Measurements from ENCODE around the gene SPA17. TPM values are rescaled to one million over a fixed set of nuclear protein-coding genes. Genes with fewer than 3 reads are reported as not detected.

Gene SPA17
- total and polyA plus RNA-seq, 5 donors = 2.3 to 7.9 (median 3.1) TPM

DNA sequence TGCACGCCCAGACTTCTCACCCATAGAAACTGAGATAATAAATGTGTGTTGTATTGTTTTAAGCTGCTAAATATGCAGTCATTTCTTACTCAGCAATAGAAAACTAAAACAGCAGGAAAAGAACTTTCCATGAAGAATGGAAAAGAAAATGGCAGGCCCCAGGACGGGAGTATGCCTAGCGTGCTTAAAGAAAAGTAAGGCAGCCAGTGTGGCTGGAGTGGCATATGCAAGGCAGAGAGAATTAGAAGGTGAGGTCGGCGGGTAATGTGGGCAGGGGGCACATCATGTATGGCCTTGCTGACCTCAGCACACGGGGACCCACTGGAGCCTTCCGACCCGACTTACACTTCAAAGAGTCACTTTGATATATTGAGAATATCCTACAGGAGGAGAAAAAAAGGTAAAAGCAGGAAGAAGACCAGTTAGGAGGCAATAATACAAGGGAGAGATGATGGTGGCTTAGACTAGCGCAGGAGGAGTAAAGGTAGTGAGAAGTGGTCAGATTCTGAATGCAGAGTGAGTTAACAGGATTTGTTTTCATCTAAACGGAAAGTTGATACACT is 30.6 kb upstream of the SPA17 start:
- Histone ChIP-seq H3K4me1 (ENCODE audit: control insufficient read depth, insufficient read depth, low read length) (no peaks in the 10 kb centered on the region), H3K27ac (ENCODE audit: low read length) (no peak overlapping the region), H3K9me3 (ENCODE audit: control insufficient read depth, low read length) (no peaks in the 10 kb centered on the region), H3K27me3 (ENCODE audit: control insufficient read depth, insufficient read depth) (no peaks in the 10 kb centered on the region), H3K4me3 (ENCODE audit: low read length) (no peak overlapping the region)
- DNase-seq = no peak
- ATAC-seq = no peak
- 85% methylated on average over 10 of the region's 10 CpGs for WGBS
- intact Hi-C loops (cut with DNase I) = no loop called here

DNA sequence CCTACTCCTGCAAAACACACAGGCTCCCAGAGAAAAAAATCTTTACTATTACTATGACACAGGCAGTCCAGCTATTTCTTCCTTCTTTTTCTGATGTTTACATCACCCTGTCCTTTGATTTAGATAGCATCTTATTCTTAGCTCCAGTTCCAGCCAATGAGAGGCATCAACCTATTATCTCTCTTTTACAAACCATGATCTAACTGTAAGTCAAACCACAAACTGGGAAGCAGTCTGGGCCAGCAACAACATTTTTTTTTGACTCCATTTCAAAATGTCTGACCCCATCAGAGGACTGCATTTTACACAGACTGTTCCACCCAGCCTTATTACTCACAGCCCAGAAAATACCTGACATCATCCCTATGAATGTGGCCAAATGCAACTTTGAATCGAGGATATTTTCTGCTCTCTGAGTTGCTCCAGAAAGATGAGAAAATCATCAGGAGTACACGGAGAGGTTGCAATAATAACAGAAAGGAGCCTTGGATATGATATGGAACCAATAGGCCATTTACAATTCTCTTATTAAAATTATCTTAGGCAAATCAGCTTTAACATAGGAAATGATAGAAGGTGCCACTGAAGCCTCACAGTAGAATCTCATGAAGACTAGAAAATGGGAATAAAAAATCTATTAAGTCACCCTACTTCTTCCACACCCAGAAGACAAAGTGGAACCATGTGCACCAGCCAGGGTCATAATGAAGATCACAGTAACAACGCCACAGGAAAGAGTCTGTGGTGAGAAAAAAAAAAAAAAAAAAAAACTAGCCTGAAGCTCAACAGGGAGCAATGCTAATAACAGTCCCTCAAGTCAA is 29.9 kb upstream of the SPA17 start:
- Histone ChIP-seq H3K4me3 (ENCODE audit: low read length) (no peak overlapping the region), H3K9me3 (ENCODE audit: control insufficient read depth, low read length) (no peaks in the 10 kb centered on the region), H3K27ac (ENCODE audit: low read length) (no peak overlapping the region), H3K27me3 (ENCODE audit: control insufficient read depth, insufficient read depth) (no peaks in the 10 kb centered on the region), H3K4me1 (ENCODE audit: control insufficient read depth, insufficient read depth, low read length) (no peaks in the 10 kb centered on the region)
- WGBS = 27% methylated on average over 3 of the region's 3 CpGs
- ATAC-seq (peak in 1 of 2 donors; percentile 77), DNase-seq (no peak)
- intact Hi-C loops (cut with DNase I) = no loop called here

- H3K9me3 ChIP-seq (ENCODE audit: control insufficient read depth, low read length) = no peaks in the 10 kb centered on the region
- H3K27me3 ChIP-seq (ENCODE audit: control insufficient read depth, insufficient read depth) = no peaks in the 10 kb centered on the region
- peak; percentile 40 to 66 (median 57) for DNase-seq
- H3K27ac ChIP-seq (ENCODE audit: low read length) = no peak overlapping the region
- peak; percentile 81 to 82 for ATAC-seq
- WGBS = 20% methylated on average over 16 of the region's 16 CpGs
- peak overlapping the region; percentile 35 for H3K4me3 ChIP-seq (ENCODE audit: low read length)
- intact Hi-C loops (cut with DNase I) = no loop called here
- H3K4me1 ChIP-seq (ENCODE audit: control insufficient read depth, insufficient read depth, low read length) = no peaks in the 10 kb centered on the region
These were observed 29.1 kb upstream of the SPA17 start for GRCh38 chr11:124644426-124645280.

- Histone ChIP-seq H3K4me1 (ENCODE audit: control insufficient read depth, insufficient read depth, low read length) (no peaks in the 10 kb centered on the region), H3K27ac (ENCODE audit: low read length) (no peak overlapping the region), H3K27me3 (ENCODE audit: control insufficient read depth, insufficient read depth) (no peaks in the 10 kb centered on the region), H3K4me3 (ENCODE audit: low read length) (no peak overlapping the region), H3K9me3 (ENCODE audit: control insufficient read depth, low read length) (no peaks in the 10 kb centered on the region)
- ATAC-seq (no peak), DNase-seq (no peak)
- intact Hi-C loops (cut with DNase I) = no loop called here
- WGBS = 80% methylated on average over 3 of the region's 3 CpGs
These were observed 27.6 kb upstream of the SPA17 start for GRCh38 chr11:124646148-124646547.

GRCh38 chr11:124648610-124649009 is 25.1 kb upstream of the SPA17 start:
- 59% methylated on average over 6 of the region's 6 CpGs for WGBS
- no peaks in the 10 kb centered on the region for H3K9me3 ChIP-seq (ENCODE audit: control insufficient read depth, low read length)
- no peak overlapping the region for H3K27ac ChIP-seq (ENCODE audit: low read length)
- H3K4me3 ChIP-seq (ENCODE audit: low read length) = no peak overlapping the region
- no peak for DNase-seq
- no peaks in the 10 kb centered on the region for H3K27me3 ChIP-seq (ENCODE audit: control insufficient read depth, insufficient read depth)
- H3K4me1 ChIP-seq (ENCODE audit: control insufficient read depth, insufficient read depth, low read length) = no peaks in the 10 kb centered on the region
- intact Hi-C loops (cut with DNase I) = no loop called here
- ATAC-seq = no peak

DNA sequence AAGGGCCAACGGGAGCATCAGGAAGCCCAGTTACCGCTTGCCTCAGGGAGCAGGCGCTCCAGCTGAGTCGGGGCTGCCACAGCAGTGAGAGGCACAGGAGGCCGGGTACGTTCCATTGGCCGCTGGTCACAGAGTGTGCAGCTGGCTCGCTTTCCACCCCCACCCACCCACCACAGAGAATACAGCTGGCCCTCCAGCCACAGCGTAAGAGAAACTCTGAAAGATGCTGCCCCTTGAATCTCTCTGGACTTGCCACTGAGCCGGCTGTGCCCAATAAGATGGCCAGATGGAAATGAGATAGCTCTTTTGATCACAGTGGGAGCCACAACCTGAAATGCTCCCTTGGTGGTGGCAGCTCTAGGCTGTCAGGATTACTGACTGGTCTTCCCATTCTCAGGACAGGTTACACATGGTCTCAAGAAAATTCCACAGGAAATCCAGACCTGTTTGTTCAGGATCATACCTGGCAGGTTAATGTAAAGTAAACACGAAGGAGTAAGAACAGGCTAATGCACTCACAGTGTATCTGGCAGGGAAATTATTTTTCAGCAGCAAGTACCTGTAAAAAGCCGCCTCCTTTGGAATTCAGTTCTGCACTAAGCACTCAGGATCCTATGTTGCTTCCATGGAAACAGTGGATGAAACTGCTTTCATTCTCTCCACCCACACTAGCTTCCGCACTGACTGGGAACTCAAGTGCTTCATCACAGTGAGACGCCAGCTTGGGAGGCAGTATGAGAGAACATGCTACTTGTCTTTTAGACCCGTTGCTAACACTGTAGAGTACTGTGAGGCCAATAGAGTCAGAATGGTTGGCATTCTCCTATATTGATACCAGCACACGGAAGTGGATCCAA is 16.7 kb upstream of the SPA17 start:
- no peak for ATAC-seq
- 67% methylated on average over 16 of the region's 16 CpGs for WGBS
- intact Hi-C loops (cut with DNase I) = no loop called here
- H3K4me3 ChIP-seq (ENCODE audit: low read length) = no peak overlapping the region
- H3K27me3 ChIP-seq (ENCODE audit: control insufficient read depth, insufficient read depth) = no peaks in the 10 kb centered on the region
- H3K9me3 ChIP-seq (ENCODE audit: control insufficient read depth, low read length) = no peaks in the 10 kb centered on the region
- no peak overlapping the region for H3K27ac ChIP-seq (ENCODE audit: low read length)
- DNase-seq = no peak
- H3K4me1 ChIP-seq (ENCODE audit: control insufficient read depth, insufficient read depth, low read length) = no peaks in the 10 kb centered on the region

- intact Hi-C loops (cut with DNase I) = no loop called here
- 81% methylated on average over 5 of the region's 5 CpGs for WGBS
- H3K27ac ChIP-seq (ENCODE audit: low read length) = no peak overlapping the region
- DNase-seq (no peak), ATAC-seq (no peak)
- no peaks in the 10 kb centered on the region for H3K9me3 ChIP-seq (ENCODE audit: control insufficient read depth, low read length)
- H3K27me3 ChIP-seq (ENCODE audit: control insufficient read depth, insufficient read depth) = no peaks in the 10 kb centered on the region
- no peak overlapping the region for H3K4me3 ChIP-seq (ENCODE audit: low read length)
- no peaks in the 10 kb centered on the region for H3K4me1 ChIP-seq (ENCODE audit: control insufficient read depth, insufficient read depth, low read length)
These were observed 15.8 kb upstream of the SPA17 start for GRCh38 chr11:124657904-124658303.

DNA sequence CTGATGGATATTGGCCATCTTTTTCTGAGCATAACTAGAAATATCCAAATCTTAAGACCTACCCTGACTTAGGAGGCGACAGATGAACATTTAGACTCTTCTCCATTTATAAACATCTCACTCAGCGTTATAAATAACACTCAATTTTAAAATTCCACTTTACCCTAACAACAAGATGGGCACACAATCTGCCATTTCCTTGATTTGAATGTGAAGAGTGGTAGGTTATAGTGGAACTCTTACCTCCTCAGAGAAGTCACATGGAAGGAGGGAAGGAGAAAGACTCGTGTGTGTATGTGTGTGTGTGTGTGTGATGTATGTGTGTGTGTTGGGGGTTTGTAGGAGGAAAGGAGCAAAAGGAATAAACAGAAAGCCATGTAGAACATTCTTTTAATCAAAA is 15.2 kb upstream of the SPA17 start:
- ATAC-seq (no peak), DNase-seq (no peak)
- Histone ChIP-seq H3K9me3 (ENCODE audit: control insufficient read depth, low read length) (no peaks in the 10 kb centered on the region), H3K4me1 (ENCODE audit: control insufficient read depth, insufficient read depth, low read length) (no peaks in the 10 kb centered on the region), H3K27me3 (ENCODE audit: control insufficient read depth, insufficient read depth) (no peaks in the 10 kb centered on the region), H3K4me3 (ENCODE audit: low read length) (no peak overlapping the region), H3K27ac (ENCODE audit: low read length) (no peak overlapping the region)
- WGBS = 90% methylated on average over 3 of the region's 3 CpGs
- intact Hi-C loops (cut with DNase I) = no loop called here

DNA sequence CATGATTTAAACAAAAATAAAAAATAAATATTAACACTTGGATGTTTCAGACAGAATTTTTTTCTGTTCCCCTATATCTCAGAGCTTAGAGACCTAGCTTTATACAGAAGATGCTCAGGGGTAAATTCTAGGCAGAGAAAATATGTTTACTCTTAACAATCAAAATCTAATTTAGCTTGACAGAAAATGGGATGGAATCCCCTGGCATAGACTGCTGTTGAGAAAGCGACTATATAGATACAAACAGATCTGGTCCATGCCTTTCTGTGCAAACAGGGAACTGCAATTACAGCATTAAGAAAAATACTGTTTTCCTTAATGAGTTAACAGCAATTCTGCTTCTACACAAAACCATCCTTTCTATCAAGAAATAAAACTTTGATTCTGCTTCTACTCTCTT is 14.7 kb upstream of the SPA17 start:
- no peaks in the 10 kb centered on the region for H3K4me1 ChIP-seq (ENCODE audit: control insufficient read depth, insufficient read depth, low read length)
- ATAC-seq = no peak
- no peak overlapping the region for H3K4me3 ChIP-seq (ENCODE audit: low read length)
- H3K27ac ChIP-seq (ENCODE audit: low read length) = no peak overlapping the region
- no peak for DNase-seq
- H3K9me3 ChIP-seq (ENCODE audit: control insufficient read depth, low read length) = no peaks in the 10 kb centered on the region
- WGBS = 94% methylated on average over 1 of the region's 1 CpG
- intact Hi-C loops (cut with DNase I) = no loop called here
- no peaks in the 10 kb centered on the region for H3K27me3 ChIP-seq (ENCODE audit: control insufficient read depth, insufficient read depth)

- Histone ChIP-seq H3K4me3 (ENCODE audit: low read length) (no peak overlapping the region), H3K27ac (ENCODE audit: low read length) (no peak overlapping the region), H3K4me1 (ENCODE audit: control insufficient read depth, insufficient read depth, low read length) (no peaks in the 10 kb centered on the region), H3K9me3 (ENCODE audit: control insufficient read depth, low read length) (no peaks in the 10 kb centered on the region), H3K27me3 (ENCODE audit: control insufficient read depth, insufficient read depth) (no peaks in the 10 kb centered on the region)
- DNase-seq (no peak), ATAC-seq (no peak)
- intact Hi-C loops (cut with DNase I) = loop anchor here in 1 of 4 donors (10.0 kb wide), 1 partner anchor 173 kb away; no protein-coding TSS in a partner anchor
These were observed 12.2 kb upstream of the SPA17 start for GRCh38 chr11:124661553-124661952.

All from right cardiac atrium (tissue), 5 donors.